ENCODE results near the gene IMPA2.

- no peak for TF ChIP-seq POLR2A (IDR thresholded peaks at IDR 0.05; ENCODE audit: insufficient read depth in 1 of 2, low read depth in 2 of 2, low read length in 2 of 2)
- TF ChIP-seq ZNF101 (CRISPR knock-in tag; IDR thresholded peaks at IDR 0.05; ENCODE audit: borderline replicate concordance, low read depth) = no peak
- TF ChIP-seq CTCF (CRISPR knock-in tag; IDR thresholded peaks at IDR 0.05) = no peak
- no peak for TF ChIP-seq NFE2 (CRISPR knock-in tag; IDR thresholded peaks at IDR 0.05)
- no peak for TF ChIP-seq SETDB1 (CRISPR knock-in tag; IDR thresholded peaks at IDR 0.05; ENCODE audit: borderline replicate concordance)
- no peak for TF ChIP-seq ZFP36 (IDR thresholded peaks at IDR 0.05; ENCODE audit: borderline replicate concordance, low read depth, low read length, partially characterized antibody)
Observed at GRCh38 chr18:11950824-11951223, 30.5 kb upstream of the IMPA2 start.

Data from HepG2 (cell line).